ENCODE measurements around the gene BTBD2. TPM values are rescaled to one million over a fixed set of nuclear protein-coding genes. Genes with fewer than 3 reads are reported as not detected.

The BTBD2 gene
- total and polyA plus RNA-seq, 2 of the 13 experiments (the other 11 are each of a cell fraction or from before 2014, with no cell fraction given) = 28.1 to 45.3 TPM

GRCh38 chr19:2049741-2050348 lies 34.3 kb upstream of the BTBD2 start (continued):
- TF ChIP-seq AKNA (CRISPR knock-in tag; IDR thresholded peaks at IDR 0.05; ENCODE audit: borderline replicate concordance) (no peak), ZNF564 (CRISPR knock-in tag; IDR thresholded peaks at IDR 0.05) (no peak), ZKSCAN5 (CRISPR knock-in tag; IDR thresholded peaks at IDR 0.05) (no peak), ZFAT (CRISPR knock-in tag; conservative IDR thresholded peaks at IDR 0.05) (no peak), RCOR2 (CRISPR knock-in tag; IDR thresholded peaks at IDR 0.05) (no peak), DNMT3B (CRISPR knock-in tag; conservative IDR thresholded peaks at IDR 0.05) (no peak), MLLT10 (CRISPR knock-in tag; IDR thresholded peaks at IDR 0.05) (no peak), CHCHD3 (CRISPR knock-in tag; IDR thresholded peaks at IDR 0.05) (no peak), ARNT2 (CRISPR knock-in tag; IDR thresholded peaks at IDR 0.05; ENCODE audit: low read depth) (0 out of 2 replicates have a peak, but pooled peaks have one; percentile 36), ZNF138 (CRISPR knock-in tag; IDR thresholded peaks at IDR 0.05; ENCODE audit: low read depth) (no peak), ZNF33B (CRISPR knock-in tag; IDR thresholded peaks at IDR 0.05) (no peak), ZNF160 (CRISPR knock-in tag; IDR thresholded peaks at IDR 0.05) (no peak), U2AF2 (IDR thresholded peaks at IDR 0.05; ENCODE audit: low read depth, low read length) (no peak), THAP8 (CRISPR knock-in tag; IDR thresholded peaks at IDR 0.05; ENCODE audit: borderline replicate concordance) (no peak; the same call in 1 of the 2 replicates), GPBP1L1 (CRISPR knock-in tag; IDR thresholded peaks at IDR 0.05) (no peak), XRCC5 (optimal IDR thresholded peaks at IDR 0.05; ENCODE audit: low read length) (peak; percentile 63), FOXA1 (IDR thresholded peaks at IDR 0.05) (no peak), FOXA1 (CRISPR knock-in tag; IDR thresholded peaks at IDR 0.05) (peak; percentile 61), ZNF18 (CRISPR knock-in tag; IDR thresholded peaks at IDR 0.05; ENCODE audit: insufficient replicate concordance) (no peak), ZSCAN21 (CRISPR knock-in tag; IDR thresholded peaks at IDR 0.05; ENCODE audit: borderline replicate concordance) (no peak; the same call in 1 of the 2 replicates), CENPBD1 (CRISPR knock-in tag; IDR thresholded peaks at IDR 0.05; ENCODE audit: borderline replicate concordance, low read depth) (no peak), ERF (CRISPR knock-in tag; IDR thresholded peaks at IDR 0.05) (peak; percentile 17; the same call in 1 of the 2 replicates), MIER3 (CRISPR knock-in tag; IDR thresholded peaks at IDR 0.05; ENCODE audit: borderline replicate concordance) (no peak)

Data from HepG2 (cell line).